Stromal cell of bone marrow (primary cell): ENCODE measurements around the gene ADAMTSL1.

Experiments
- DNase-seq: peaks from one replicate; pipeline ENCODE4 v3.0.0-alpha.2; 2012; ENCODE audit warnings: low read depth

The ADAMTSL1 gene

GRCh38 chr9:18501949-18502348, 28.0 kb downstream of the ADAMTSL1 start:
- DNase-seq = no peak

DNA sequence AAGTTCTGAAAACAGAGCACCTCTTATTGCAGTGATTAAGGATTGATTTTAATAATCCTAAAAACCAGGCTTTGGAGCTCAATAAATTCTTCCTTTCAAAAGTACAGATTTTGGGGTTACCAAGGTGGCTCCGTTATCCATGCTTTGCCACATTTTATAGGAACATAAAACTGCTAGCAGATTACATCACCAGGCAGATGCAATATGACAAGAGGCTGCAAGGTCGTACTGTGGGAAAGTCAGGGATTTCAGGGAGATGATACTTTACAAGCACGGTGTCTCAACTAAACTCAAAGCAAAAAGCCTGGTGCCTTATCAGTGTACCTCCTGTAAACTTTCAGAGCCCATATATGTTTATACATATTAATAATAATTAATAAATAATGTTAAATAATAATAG, 28.6 kb downstream of the ADAMTSL1 start:
- no peak for DNase-seq

DNA sequence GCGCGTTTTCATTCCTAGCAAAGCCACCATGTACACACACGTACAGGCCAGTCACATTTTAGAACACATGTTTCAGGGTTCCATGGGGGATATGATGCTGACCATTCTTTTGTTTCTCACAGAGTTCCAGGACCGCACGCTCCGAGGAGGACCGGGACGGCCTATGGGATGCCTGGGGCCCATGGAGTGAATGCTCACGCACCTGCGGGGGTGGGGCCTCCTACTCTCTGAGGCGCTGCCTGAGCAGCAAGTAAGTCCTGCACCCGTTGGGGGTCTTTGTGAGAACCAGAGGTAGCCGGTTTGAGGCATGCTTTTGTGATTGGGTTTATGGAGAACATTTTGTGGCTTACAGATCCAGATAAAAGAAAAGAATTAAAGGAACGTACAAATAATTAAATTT, 30.8 kb downstream of the ADAMTSL1 start:
- DNase-seq = no peak

- no peak for DNase-seq
These were observed 33.2 kb downstream of the ADAMTSL1 start for GRCh38 chr9:18507151-18507550.

GRCh38 chr9:18516514-18516913, 42.6 kb downstream of the ADAMTSL1 start:
- no peak for DNase-seq

GRCh38 chr9:18516965-18517364, 43.0 kb downstream of the ADAMTSL1 start:
- no peak for DNase-seq

DNA sequence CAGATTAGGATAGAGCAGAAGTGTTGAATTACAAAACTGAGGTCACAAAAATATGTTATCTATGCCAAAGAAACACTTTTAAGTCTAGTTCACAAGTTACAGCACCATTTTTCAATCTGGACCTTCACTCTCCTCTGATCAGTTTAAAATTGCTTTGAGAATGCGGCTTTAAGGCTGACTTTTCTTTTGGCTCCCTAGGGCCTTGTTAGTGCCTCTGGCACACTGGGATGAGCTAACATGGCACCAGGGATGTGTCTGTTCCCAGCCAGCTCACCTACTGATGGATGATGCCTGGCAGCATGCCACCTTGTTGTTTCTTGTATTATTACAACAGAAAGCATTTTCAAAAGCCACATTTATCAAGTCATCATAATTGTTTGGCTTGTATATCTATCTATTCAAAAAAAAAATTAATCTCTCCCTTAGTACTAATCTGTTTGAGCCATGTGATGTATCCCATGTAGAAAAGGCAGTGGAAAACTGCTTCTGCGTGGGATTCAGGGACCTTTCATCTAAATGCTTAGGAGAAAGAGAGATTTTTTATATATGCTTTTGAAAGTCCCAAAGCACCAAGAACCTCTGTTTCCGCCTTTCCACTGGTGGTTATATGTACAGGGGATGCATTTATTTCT, 46.6 kb downstream of the ADAMTSL1 start:
- no peak for DNase-seq

DNA sequence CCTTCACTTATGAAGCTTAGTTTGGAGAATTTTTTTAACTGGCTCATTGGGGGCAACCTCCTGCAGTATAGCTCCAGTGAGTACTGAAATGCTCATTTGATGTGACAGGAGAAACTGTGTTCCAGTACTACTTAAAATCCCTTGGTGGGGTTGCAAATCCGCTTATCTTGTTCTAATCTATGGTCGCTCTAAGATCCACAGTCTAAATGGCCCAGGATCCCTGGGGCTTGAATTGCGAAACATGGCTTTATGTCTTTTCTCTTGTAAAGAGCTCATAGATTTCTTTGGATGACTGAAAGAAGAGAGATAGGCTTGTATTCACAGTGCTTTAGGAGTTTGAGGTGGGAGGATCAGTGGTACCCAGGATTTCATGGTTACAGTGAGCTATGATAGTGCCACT, 52.7 kb downstream of the ADAMTSL1 start:
- no peak for DNase-seq

- DNase-seq = no peak
These were observed 57.4 kb downstream of the ADAMTSL1 start for GRCh38 chr9:18531136-18532065.

DNA sequence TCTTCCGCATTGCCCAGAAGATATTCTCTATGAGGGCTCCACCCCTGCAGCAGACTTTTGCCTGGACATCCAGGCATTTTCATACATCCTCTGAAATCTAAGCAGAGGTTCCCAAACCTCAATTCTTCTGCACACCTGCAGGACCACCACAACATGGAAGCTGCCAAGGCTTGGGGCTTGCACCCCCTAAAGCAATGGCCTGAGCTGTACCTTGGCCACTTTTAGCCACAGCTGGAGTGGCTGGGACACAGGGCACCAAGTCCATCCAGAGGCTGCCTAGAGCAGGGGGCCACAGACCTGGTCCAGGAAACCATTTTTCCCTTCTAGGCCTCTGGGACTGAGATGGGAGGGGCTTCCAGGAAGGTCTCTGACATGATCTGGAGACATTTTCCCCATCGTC, 60.7 kb downstream of the ADAMTSL1 start:
- no peak for DNase-seq

- no peak for DNase-seq
These were observed 62.6 kb downstream of the ADAMTSL1 start for GRCh38 chr9:18536554-18536953.

DNA sequence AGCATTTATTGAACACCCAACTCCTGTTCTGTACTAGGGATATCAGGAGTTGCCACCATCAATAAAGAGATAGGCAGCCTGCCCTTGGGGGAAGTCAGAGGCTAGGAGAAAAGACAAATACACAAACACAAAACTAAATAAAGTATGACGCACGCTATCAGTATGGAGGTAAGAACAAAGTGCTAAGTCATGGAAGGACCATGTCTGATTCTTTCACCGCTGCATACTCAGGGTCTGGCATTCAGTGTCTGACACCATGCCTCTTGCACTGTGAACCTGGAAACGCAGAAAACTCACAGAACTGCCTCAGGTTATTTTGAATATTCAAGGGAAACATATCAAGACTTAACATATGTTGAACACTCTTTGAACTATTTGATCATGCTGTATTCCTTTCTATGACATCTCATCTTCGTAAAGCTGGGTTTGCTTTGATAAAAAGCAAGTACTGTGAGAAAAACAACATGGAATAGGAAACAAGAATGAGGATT, 65.3 kb downstream of the ADAMTSL1 start:
- no peak for DNase-seq

- DNase-seq = peak; percentile 73
These were observed 69.0 kb downstream of the ADAMTSL1 start for GRCh38 chr9:18542837-18543405.

DNA sequence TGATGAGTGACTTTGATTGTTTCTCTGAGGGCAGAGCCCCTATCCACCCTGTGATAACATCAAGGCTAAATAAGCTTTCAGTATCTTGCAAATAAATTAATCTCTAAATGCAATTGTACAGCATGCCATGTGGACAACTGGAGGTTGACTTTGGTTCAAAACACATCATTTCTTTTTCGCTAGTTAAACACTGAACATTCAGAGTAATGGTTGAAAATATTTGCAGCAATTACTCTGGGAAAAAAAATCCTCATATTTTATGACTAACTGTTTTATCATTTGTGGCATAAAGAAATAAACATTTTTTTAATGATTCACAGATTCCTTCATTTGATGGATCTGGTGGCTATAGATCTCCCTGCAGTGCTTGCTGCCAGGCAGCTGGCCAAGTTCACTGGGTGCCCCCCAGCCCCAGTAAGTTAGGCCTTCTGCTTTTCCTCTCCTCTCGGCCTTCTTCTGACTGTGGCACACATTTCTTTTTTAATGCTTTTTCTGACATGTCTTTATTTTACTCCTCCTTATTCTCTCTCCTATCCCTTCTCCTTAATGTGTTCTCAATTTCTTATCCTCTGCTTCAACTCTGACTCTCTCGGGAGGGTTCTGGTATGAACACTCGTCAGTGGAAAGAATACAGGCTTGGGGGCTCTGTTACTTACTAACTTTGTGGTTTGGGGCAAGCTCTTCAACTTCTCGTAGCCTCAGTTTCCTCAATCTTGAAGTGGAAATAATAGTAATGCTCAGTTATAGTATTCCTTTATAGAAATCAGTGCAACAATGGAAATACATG, 69.6 kb downstream of the ADAMTSL1 start:
- peak; percentile 80 for DNase-seq

DNA sequence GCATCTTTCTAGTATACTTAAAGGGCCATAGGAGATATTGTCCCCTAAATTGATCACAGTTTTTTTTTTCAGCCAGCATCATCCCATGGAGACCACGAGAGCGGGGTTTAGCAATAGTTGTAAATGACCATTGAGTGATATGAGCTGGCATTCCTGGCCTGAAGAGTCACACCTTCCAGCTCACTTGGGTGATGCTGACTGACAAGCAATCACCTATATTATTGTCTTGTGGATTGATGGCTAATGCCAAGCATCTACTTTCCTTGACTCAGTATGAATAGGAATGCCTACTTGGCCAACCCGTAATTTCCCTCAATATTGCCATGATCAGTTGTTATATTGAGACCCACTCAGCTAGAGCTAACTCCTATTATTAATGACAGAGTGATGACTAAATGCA, 70.5 kb downstream of the ADAMTSL1 start:
- no peak for DNase-seq

GRCh38 chr9:18545636-18546360, 71.8 kb downstream of the ADAMTSL1 start:
- DNase-seq = no peak

DNA sequence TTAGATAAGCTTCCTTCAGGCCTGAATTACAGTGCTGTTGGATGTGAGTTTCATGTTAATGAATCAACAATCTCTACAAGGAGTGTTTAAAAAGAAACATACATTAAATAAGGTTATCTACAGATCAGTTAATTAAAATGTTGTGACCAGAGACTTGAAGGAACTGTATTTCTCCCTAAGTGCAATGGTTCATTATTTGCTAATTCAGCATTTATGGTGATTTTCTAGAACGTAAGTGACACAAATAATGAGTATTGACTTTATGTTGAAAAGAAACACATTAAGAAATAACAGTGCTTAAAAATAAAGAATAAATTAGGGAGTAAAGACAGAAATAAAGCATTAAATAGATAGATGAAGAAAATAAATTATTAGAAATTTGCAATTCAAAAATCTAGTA, 74.5 kb downstream of the ADAMTSL1 start:
- DNase-seq = no peak

GRCh38 chr9:18549772-18550171, 75.8 kb downstream of the ADAMTSL1 start:
- no peak for DNase-seq

GRCh38 chr9:18550286-18550685, 76.3 kb downstream of the ADAMTSL1 start:
- no peak for DNase-seq

- DNase-seq = no peak
These were observed 80.3 kb downstream of the ADAMTSL1 start for GRCh38 chr9:18554244-18554643.

DNA sequence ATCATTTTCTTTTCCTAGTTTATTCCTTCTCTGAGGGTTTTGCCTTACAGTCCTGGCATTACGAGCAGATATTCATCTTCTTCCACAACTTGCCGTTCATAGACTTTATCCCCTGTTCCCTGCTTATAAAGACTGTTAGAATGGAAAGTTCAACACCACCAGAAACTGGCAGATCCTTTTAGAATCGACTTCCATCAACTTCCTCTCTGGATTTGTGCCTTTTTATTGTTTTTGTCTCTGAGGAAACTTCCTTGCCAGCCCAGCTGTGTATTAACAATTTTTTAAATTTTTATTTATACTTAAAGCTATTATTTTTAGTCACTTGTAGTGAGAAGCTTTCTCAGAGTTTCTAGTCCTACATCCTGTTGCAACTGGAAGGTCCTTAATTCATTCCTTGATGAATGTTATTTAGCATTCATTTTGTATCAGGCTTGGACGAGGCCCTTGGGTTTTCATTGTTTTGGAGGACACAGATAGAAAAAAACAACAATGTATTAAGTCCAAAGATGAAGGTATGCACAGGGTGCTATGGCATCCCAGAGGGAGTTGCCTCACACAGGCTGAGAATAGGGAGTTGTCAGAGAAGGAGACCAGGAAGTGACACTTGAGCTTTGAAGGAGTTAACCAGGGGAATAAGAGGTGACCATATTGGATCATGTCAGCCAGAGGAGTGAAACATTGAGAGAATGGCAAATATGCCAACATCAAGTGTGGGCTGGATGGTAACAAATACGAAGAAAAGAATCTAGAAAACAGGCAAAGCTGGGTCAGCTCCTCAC, 81.3 kb downstream of the ADAMTSL1 start:
- no peak for DNase-seq
